Measurements from ENCODE around the gene ILF2. TPM values are rescaled to one million over a fixed set of nuclear protein-coding genes. Genes with fewer than 3 reads are reported as not detected.
A peak's percentile ranks its signal among the peaks of the same experiment; 100 is the strongest.

Gene ILF2
- total and polyA plus RNA-seq, 2 of the 13 experiments (the other 11 are each of a cell fraction or from before 2014, with no cell fraction given): 292 to 366 TPM

DNA sequence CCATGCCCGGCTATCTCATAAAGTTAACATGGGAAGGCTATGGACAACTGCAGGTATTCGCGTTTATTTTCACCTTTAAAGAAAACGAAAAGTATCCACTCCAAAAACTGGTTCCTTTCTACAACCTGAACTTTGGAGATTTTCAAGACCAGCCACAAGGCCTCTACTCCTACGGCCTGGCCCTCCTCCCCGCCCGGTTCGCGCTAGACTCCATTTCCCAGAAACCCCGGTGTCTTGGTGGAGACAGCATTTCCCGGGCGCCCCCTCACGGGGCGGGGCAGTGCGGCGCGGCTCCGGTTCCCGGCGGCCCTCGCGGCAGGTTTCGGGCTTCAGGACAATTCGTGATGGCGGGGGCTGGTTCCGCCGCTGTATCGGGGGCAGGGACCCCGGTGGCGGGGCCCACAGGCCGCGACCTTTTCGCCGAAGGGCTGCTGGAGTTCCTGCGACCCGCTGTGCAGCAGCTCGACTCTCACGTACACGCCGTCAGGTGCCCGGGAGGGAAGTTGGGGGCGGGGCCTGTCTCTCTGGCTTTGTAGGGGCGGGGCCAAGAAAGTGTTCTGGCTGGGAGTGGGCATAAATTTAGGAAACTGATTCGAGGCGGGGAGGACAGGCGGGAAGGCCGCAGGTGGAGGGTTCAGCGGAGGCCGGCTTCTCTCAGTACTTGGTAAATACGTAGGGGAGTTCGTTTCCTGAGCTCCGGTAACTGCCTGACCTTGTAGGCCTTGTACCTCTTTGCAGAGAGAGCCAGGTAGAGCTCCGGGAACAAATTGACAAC lies 12.2 kb downstream of the ILF2 start, which contains the start of gene SNAPIN (continued):
- 0 out of 2 replicates have a peak, but pooled peaks have one; percentile 67 for TF ChIP-seq NCOA1 (CRISPR knock-in tag; IDR thresholded peaks at IDR 0.05)
- TF ChIP-seq ARNT2 (CRISPR knock-in tag; IDR thresholded peaks at IDR 0.05; ENCODE audit: low read depth): no peak; the same call in none of the 2 replicates
- TF ChIP-seq ARID2 (CRISPR knock-in tag; IDR thresholded peaks at IDR 0.05; ENCODE audit: borderline replicate concordance): no peak
- TF ChIP-seq, protein P1, sequence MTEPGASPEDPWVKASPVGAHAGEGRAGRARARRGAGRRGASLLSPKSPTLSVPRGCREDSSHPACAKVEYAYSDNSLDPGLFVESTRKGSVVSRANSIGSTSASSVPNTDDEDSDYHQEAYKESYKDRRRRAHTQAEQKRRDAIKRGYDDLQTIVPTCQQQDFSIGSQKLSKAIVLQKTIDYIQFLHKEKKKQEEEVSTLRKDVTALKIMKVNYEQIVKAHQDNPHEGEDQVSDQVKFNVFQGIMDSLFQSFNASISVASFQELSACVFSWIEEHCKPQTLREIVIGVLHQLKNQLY (CRISPR knock-in tag; IDR thresholded peaks at IDR 0.05): no peak
- TF ChIP-seq, protein P2, sequence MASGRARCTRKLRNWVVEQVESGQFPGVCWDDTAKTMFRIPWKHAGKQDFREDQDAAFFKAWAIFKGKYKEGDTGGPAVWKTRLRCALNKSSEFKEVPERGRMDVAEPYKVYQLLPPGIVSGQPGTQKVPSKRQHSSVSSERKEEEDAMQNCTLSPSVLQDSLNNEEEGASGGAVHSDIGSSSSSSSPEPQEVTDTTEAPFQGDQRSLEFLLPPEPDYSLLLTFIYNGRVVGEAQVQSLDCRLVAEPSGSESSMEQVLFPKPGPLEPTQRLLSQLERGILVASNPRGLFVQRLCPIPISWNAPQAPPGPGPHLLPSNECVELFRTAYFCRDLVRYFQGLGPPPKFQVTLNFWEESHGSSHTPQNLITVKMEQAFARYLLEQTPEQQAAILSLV (CRISPR knock-in tag; IDR thresholded peaks at IDR 0.05; ENCODE audit: borderline replicate concordance): peak; percentile 82; the same call in 1 of the 2 replicates
- TF ChIP-seq YEATS4 (CRISPR knock-in tag; IDR thresholded peaks at IDR 0.05; ENCODE audit: borderline replicate concordance): peak; percentile 80; the same call in 1 of the 2 replicates
- TF ChIP-seq, protein P3, sequence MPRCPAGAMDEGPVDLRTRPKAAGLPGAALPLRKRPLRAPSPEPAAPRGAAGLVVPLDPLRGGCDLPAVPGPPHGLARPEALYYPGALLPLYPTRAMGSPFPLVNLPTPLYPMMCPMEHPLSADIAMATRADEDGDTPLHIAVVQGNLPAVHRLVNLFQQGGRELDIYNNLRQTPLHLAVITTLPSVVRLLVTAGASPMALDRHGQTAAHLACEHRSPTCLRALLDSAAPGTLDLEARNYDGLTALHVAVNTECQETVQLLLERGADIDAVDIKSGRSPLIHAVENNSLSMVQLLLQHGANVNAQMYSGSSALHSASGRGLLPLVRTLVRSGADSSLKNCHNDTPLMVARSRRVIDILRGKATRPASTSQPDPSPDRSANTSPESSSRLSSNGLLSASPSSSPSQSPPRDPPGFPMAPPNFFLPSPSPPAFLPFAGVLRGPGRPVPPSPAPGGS (CRISPR knock-in tag; IDR thresholded peaks at IDR 0.05): no peak
- no peak for TF ChIP-seq NFE2L2 (IDR thresholded peaks at IDR 0.05; ENCODE audit: low read length)
- TF ChIP-seq KAT8 (CRISPR knock-in tag; IDR thresholded peaks at IDR 0.05): peak; percentile 84
- no peak; the same call in 1 of the 2 replicates for TF ChIP-seq ZNF782 (CRISPR knock-in tag; IDR thresholded peaks at IDR 0.05; ENCODE audit: borderline replicate concordance)
- no peak for TF ChIP-seq KAT7 (CRISPR knock-in tag; IDR thresholded peaks at IDR 0.05; ENCODE audit: borderline replicate concordance)
- peak; percentile 26; the same call in 1 of the 2 replicates for TF ChIP-seq SIX4 (CRISPR knock-in tag; IDR thresholded peaks at IDR 0.05)
- TF ChIP-seq MYNN (CRISPR knock-in tag; IDR thresholded peaks at IDR 0.05; ENCODE audit: low read depth): 0 out of 2 replicates have a peak, but pooled peaks have one; percentile 81
- TF ChIP-seq, protein P4, sequence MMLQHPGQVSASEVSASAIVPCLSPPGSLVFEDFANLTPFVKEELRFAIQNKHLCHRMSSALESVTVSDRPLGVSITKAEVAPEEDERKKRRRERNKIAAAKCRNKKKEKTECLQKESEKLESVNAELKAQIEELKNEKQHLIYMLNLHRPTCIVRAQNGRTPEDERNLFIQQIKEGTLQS (CRISPR knock-in tag; IDR thresholded peaks at IDR 0.05): no peak
- 0 out of 2 replicates have a peak, but pooled peaks have one; percentile 48 for TF ChIP-seq ELF3 (CRISPR knock-in tag; IDR thresholded peaks at IDR 0.05)
- peak; percentile 79 for TF ChIP-seq TARDBP (CRISPR knock-in tag; IDR thresholded peaks at IDR 0.05)
- TF ChIP-seq SP1 (IDR thresholded peaks at IDR 0.05): no peak
- TF ChIP-seq SP1 (CRISPR knock-in tag; IDR thresholded peaks at IDR 0.05): peak; percentile 48; the same call in 1 of the 2 replicates
- TF ChIP-seq ZNF546 (CRISPR knock-in tag; conservative IDR thresholded peaks at IDR 0.05): peak; percentile 58; the same call in 1 of the 2 replicates
- 0 out of 2 replicates have a peak, but pooled peaks have one; percentile 18 for TF ChIP-seq BORCS8-MEF2B (CRISPR knock-in tag; IDR thresholded peaks at IDR 0.05)
- TF ChIP-seq GTF3A (CRISPR knock-in tag; conservative IDR thresholded peaks at IDR 0.05): no peak
- peak; percentile 29 for TF ChIP-seq FOSL2 (CRISPR knock-in tag; IDR thresholded peaks at IDR 0.05)
- peak; percentile 52 for TF ChIP-seq TAF15 (IDR thresholded peaks at IDR 0.05; ENCODE audit: low read depth, low read length, poor library complexity, severe bottlenecking)
- no peak for TF ChIP-seq ZNF839 (CRISPR knock-in tag; IDR thresholded peaks at IDR 0.05; ENCODE audit: borderline replicate concordance)
- peak; percentile 51; the same call in 1 of the 2 replicates for TF ChIP-seq ZBTB7B (CRISPR knock-in tag; IDR thresholded peaks at IDR 0.05)
